22Rv1 (cell line): ENCODE data around the gene POMGNT2.

Experiments used
- ZFX ChIP-seq: fragments of 450-650 bp; IDR thresholded peaks from 2 replicates; pipeline ENCODE4 v1.6.1; 2017; ENCODE audit warnings: antibody characterized with exemption, borderline replicate concordance
- TF ChIP-seq, protein P1 (sequence below): fragments of 450-650 bp; IDR thresholded peaks from 2 replicates; pipeline ENCODE4 v1.5.1; 2017; ENCODE audit warnings: mild to moderate bottlenecking

DNA sequence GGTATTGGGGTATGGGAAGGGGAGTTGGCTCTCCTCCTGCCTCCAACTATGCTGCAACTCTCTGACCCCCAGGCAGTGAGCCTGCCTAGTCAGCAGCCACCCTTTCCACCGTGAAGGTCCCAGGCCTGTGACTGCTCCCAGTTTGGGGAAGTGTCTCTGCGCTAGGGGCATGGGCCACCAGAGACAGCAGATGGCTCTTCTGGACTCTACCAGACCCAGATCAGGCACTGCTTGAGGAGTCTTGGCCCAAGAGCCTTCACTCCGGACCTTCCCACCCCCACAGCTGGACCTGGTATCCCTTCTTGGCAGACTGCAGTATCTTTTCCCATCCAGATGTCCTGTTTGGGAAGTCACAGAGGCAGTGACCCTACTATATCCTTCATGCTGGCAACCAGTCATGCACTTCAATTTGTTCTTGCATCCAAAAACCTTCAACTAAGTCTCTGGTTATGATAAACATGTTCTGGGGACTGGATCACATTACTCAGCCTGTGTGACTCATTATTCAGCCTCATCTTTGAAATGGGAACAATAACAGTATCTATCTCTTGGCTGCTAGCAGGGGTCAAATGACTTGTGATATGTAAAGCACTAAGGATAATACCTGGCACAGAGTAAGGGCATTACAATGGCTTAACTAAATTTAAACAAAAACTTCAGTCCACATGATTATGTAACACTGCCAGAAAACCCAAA, 62.7 kb downstream of the POMGNT2 start:
- TF ChIP-seq, protein P1, sequence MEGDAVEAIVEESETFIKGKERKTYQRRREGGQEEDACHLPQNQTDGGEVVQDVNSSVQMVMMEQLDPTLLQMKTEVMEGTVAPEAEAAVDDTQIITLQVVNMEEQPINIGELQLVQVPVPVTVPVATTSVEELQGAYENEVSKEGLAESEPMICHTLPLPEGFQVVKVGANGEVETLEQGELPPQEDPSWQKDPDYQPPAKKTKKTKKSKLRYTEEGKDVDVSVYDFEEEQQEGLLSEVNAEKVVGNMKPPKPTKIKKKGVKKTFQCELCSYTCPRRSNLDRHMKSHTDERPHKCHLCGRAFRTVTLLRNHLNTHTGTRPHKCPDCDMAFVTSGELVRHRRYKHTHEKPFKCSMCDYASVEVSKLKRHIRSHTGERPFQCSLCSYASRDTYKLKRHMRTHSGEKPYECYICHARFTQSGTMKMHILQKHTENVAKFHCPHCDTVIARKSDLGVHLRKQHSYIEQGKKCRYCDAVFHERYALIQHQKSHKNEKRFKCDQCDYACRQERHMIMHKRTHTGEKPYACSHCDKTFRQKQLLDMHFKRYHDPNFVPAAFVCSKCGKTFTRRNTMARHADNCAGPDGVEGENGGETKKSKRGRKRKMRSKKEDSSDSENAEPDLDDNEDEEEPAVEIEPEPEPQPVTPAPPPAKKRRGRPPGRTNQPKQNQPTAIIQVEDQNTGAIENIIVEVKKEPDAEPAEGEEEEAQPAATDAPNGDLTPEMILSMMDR = no peak
- no peak for TF ChIP-seq ZFX
